DMS79 (cell line): ENCODE results near the gene DAPL1.

Experiments
- DNase-seq: peaks from one replicate; lab custom pipeline; 2025; lab: John Stamatoyannopoulos, UW

DAPL1 gene

GRCh38 chr2:158795195-158795924 lies at the start of gene DAPL1:
Gene DAPL1, plus strand, starts transcription at chr2:158795317. Its CDS starts 56 bp downstream, at chr2:158795373.
- DNase-seq: peak; percentile 58

GRCh38 chr2:158745866-158746382 lies 49.2 kb upstream of the DAPL1 start:
- no peak for DNase-seq

GRCh38 chr2:158746488-158746887 lies 48.6 kb upstream of the DAPL1 start:
- DNase-seq: no peak

GRCh38 chr2:158747281-158747680 lies 47.8 kb upstream of the DAPL1 start:
- DNase-seq: no peak

- no peak for DNase-seq
Measured at GRCh38 chr2:158748926-158749590, 46.1 kb upstream of the DAPL1 start.

GRCh38 chr2:158750458-158751125 lies 44.5 kb upstream of the DAPL1 start:
- no peak for DNase-seq

GRCh38 chr2:158753641-158754611 lies 41.2 kb upstream of the DAPL1 start:
- DNase-seq: peak; percentile 18

GRCh38 chr2:158755310-158756087 lies 39.6 kb upstream of the DAPL1 start:
- DNase-seq: no peak

- DNase-seq: no peak
Measured at GRCh38 chr2:158756331-158756730, 38.8 kb upstream of the DAPL1 start.

GRCh38 chr2:158756976-158757375 lies 38.1 kb upstream of the DAPL1 start:
- DNase-seq: no peak

GRCh38 chr2:158760887-158761286 lies 34.2 kb upstream of the DAPL1 start:
- DNase-seq: no peak

GRCh38 chr2:158761621-158762020 lies 33.5 kb upstream of the DAPL1 start:
- peak; percentile 39 for DNase-seq

GRCh38 chr2:158762336-158762735 lies 32.8 kb upstream of the DAPL1 start:
- DNase-seq: no peak

- DNase-seq: no peak
Measured at GRCh38 chr2:158766524-158766923, 28.6 kb upstream of the DAPL1 start.

GRCh38 chr2:158772306-158773078 lies 22.6 kb upstream of the DAPL1 start:
- DNase-seq: no peak

GRCh38 chr2:158773121-158773520 lies 22.0 kb upstream of the DAPL1 start:
- DNase-seq: no peak

GRCh38 chr2:158774681-158775080 lies 20.4 kb upstream of the DAPL1 start:
- no peak for DNase-seq

- no peak for DNase-seq
Measured at GRCh38 chr2:158775273-158776027, 19.7 kb upstream of the DAPL1 start.

- DNase-seq: no peak
Measured at GRCh38 chr2:158776231-158776630, 18.9 kb upstream of the DAPL1 start.
